Measurements from ENCODE around the gene CD300H. TPM values are rescaled to one million over a fixed set of nuclear protein-coding genes. Genes with fewer than 3 reads are reported as not detected.

CD300H gene
- total RNA-seq, 1 donor from 2014 or later: not detected

- H3K4me3 ChIP-seq (ENCODE audit: low read depth, low read length): no peak overlapping the region
- TF ChIP-seq, protein P1, sequence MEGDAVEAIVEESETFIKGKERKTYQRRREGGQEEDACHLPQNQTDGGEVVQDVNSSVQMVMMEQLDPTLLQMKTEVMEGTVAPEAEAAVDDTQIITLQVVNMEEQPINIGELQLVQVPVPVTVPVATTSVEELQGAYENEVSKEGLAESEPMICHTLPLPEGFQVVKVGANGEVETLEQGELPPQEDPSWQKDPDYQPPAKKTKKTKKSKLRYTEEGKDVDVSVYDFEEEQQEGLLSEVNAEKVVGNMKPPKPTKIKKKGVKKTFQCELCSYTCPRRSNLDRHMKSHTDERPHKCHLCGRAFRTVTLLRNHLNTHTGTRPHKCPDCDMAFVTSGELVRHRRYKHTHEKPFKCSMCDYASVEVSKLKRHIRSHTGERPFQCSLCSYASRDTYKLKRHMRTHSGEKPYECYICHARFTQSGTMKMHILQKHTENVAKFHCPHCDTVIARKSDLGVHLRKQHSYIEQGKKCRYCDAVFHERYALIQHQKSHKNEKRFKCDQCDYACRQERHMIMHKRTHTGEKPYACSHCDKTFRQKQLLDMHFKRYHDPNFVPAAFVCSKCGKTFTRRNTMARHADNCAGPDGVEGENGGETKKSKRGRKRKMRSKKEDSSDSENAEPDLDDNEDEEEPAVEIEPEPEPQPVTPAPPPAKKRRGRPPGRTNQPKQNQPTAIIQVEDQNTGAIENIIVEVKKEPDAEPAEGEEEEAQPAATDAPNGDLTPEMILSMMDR (conservative IDR thresholded peaks at IDR 0.05; ENCODE audit: low read depth, low read length): no peak
- DNase-seq (ENCODE audit: low read depth): no peak
Measured at GRCh38 chr17:74599023-74599399, 31.7 kb upstream of the CD300H start.

DNA sequence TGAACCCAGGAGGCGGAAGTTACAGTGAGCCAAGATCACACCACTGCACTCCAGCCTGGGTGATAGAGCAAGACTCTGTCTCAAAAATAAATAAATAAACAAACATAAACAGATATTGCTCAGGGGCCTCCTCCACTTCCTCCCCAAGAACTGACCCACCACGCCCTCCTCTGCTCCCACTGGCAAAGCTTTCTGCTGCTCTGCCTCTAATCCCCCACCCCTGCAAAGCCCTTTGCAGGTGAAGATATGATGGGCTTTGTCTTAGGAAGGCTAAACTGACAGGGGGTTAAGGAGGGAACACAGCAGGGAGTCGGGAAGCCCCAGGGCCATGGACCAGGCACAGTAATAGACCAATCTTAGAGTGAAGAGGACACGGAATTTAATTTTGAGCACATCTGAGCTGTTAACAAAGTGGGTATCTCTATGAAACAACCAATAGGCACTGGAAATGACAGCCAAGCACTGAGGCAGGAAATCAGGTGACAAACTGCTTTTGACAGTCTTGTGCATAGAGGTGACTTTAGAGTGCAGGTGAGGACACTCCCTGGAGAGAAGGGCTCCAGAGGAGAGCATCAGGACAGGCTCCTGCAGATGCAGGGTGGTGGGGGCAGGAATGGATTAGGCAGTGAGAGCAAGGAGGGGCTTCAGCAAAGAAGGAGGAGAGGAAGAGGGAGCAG lies 31.2 kb upstream of the CD300H start:
- TF ChIP-seq, protein P1 (conservative IDR thresholded peaks at IDR 0.05; ENCODE audit: low read depth, low read length): no peak
- DNase-seq (ENCODE audit: low read depth): no peak
- no peak overlapping the region for H3K4me3 ChIP-seq (ENCODE audit: low read depth, low read length)

- DNase-seq (ENCODE audit: low read depth): no peak
- TF ChIP-seq, protein P1 (conservative IDR thresholded peaks at IDR 0.05; ENCODE audit: low read depth, low read length): no peak
- no peak overlapping the region for H3K4me3 ChIP-seq (ENCODE audit: low read depth, low read length)
Measured at GRCh38 chr17:74597069-74597790, 29.9 kb upstream of the CD300H start.

DNA sequence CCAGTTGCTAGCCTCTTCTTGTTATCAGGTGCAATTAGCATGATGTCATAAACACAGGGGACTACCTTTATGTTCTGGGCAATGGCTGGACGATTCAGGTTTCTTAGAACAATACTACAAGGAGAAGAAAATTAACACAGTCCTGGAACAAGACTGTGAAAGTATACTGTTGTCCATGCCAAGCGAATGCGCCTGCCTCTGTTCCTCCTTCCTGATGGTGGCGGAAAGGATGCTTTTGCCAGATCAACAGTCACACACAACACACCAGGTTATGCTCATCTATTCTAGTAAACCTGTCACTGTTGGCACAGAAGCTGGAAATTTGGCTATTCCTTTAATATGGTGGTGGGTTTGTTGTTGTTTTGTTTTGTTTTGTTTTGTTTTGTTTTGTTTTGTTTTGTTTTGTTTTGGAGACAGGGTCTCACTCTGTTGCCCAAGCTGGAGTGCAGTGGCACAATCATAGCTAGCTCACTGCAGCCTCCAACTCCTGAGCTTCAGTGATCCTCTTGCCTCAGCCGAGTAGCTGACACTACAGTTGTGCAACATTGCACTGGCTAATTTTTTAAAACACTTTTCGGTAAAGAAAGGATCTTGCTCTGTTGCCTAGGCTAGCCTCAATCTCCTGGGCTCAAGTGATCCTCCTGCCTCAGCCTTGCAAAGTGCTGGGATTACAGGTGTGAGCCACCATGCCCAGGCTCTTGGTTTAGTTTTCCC lies 27.9 kb upstream of the CD300H start:
- TF ChIP-seq, protein P1 (conservative IDR thresholded peaks at IDR 0.05; ENCODE audit: low read depth, low read length): no peak
- DNase-seq (ENCODE audit: low read depth): no peak
- no peak overlapping the region for H3K4me3 ChIP-seq (ENCODE audit: low read depth, low read length)

DNA sequence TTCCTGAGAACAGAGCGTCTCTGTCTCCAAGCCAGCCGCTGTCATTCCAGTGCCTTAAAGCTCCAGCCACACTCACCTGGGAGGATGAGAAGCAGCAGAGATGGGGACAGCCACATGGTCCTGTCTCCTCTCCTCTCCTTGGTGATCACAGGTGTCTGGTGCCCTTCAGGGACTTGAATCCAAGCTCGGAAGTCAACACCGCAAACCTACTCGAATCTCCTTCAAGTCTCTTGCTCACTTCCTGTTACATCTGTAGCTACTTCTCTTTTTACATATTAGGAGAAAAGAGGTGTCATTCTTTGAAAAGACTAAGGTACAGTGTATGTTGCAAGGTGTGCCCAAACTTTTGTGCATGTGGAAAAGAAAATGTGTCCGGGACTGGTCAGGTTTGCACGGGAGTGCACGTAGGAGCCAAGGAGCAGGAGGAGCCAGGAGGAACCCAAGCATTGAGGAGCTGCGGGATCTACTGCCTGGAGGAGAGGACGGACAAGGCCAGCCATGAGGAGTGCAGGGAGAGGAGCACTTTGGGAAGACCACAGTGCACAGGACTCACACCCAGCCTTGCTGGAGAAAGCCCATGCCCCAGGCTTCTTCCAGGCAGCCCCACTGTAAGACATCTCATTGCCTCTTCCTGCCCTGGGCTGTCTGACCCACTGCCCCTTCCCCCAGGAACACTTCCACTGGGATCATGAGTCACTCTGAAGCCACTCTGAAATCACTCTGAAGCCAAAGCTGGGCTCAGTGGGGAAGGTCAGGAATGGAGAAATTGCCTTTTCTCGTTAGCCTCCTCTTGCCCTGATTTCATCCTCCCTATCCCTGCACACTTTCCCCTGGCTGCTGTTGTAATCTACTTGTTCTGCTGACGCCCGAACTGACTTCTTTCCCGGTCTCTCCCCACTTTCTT lies 25.0 kb upstream of the CD300H start, which contains the start of gene CD300LD:
CD300LD (minus strand) TSS at position 197 of the 904 bp plus-strand sequence; CDS start at position 116, 81 bp downstream.
- TF ChIP-seq, protein P1 (conservative IDR thresholded peaks at IDR 0.05; ENCODE audit: low read depth, low read length): no peak
- no peak within 1 kb of the TSS for H3K4me3 ChIP-seq (ENCODE audit: low read depth, low read length)
- DNase-seq (ENCODE audit: low read depth): no peak

DNA sequence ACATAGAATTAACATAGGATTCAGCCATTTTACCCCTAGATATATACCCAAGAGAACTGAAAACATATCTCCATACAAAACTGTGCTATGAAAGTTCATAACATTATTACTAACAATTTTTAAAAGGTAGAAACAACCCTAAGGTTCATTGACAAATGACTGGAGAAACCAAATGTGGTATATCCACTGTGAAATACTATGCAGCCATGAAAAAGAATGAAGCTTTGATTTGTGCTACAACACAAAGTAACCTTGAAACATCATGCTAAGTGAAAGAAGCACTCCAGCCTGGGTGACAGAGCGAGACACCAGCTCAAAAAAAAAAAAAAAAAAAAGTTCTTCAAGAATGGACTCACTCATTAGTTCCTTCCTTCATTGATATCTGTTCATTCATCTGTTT lies 24.2 kb upstream of the CD300H start:
- H3K4me3 ChIP-seq (ENCODE audit: low read depth, low read length): no peak overlapping the region
- no peak for DNase-seq (ENCODE audit: low read depth)
- TF ChIP-seq, protein P1 (conservative IDR thresholded peaks at IDR 0.05; ENCODE audit: low read depth, low read length): no peak

All from epithelial cell of proximal tubule (primary cell).